ENCODE results near the gene ELOB.

GRCh38 chr16:2785101-2785991, 8.3 kb upstream of the ELOB start:
- TF ChIP-seq CTCF (conservative IDR thresholded peaks at IDR 0.05 in 1 of 2, IDR thresholded peaks at IDR 0.05 in 1 of 2; ENCODE audit: low read depth in 1 of 2, low read length in 2 of 2) (no peak), EZH2 (IDR thresholded peaks at IDR 0.05; ENCODE audit: low read length, missing control alignments) (no peak)

Data from fibroblast of lung (primary cell).